ENCODE results near the gene HEPHL1.

- TF ChIP-seq CTCF (IDR thresholded peaks at IDR 0.05; ENCODE audit: low read depth, low read length) (no peak), POLR2A (IDR thresholded peaks at IDR 0.05; ENCODE audit: extremely low read depth, insufficient read length) (no peak)
These were observed 130.9 kb downstream of the HEPHL1 start for GRCh38 chr11:94151903-94152677.

Data from NB4 (cell line).